Adrenal gland (tissue), 12 donors: Measurements from ENCODE around the gene CTAG1A. TPM values are rescaled to one million over a fixed set of nuclear protein-coding genes. Genes with fewer than 3 reads are reported as not detected.
A peak's percentile ranks its signal among the peaks of the same experiment; 100 is the strongest.

Experiments used
- DNase-seq, 7 donors: peaks; one replicate each; pipeline ENCODE4 v3.0.0-alpha.2; 2019 to 2020
- H3K27ac ChIP-seq, 5 donors: fragments of 200-600 bp; sonication (generic) in 4 of 5; 1 replicate in 3 of 5; 2 replicates in 2 of 5; pipeline versions ENCODE4 v1.5.1 to v1.8.0; 2016 to 2020; ENCODE audit warnings: mild to moderate bottlenecking in 1 of 5
- H3K27me3 ChIP-seq: fragments of 200-600 bp; 2 replicates; pipeline ENCODE4 v1.8.0; 2021
- H3K36me3 ChIP-seq, 2 donors: fragments of 200-600 bp; replicated peaks in 1 of 2; 1 replicate in 1 of 2; 2 replicates in 1 of 2; pipeline versions ENCODE4 v1.5.1 to v1.8.0; 2018 to 2022
- H3K4me1 ChIP-seq, 2 donors: fragments of 200-600 bp; replicated peaks in 1 of 2; 1 replicate in 1 of 2; 2 replicates in 1 of 2; pipeline versions ENCODE4 v1.5.1 to v1.8.0; 2018 to 2021
- H3K4me3 ChIP-seq, 4 donors: fragments of 200-600 bp; sonication (generic) in 3 of 4; one replicate each; pipeline ENCODE4 v1.5.1; 2016 to 2018
- H3K9me3 ChIP-seq, 3 donors: fragments of 200-600 bp; sonication (generic) in 1 of 3; replicated peaks in 1 of 3; 1 replicate in 2 of 3; 2 replicates in 1 of 3; pipeline versions ENCODE4 v1.5.1 to v1.8.0; 2016 to 2021
- CTCF ChIP-seq, 6 experiments: fragments of 450-650 bp in 4 of 6; fragments of 200-600 bp in 2 of 6; sonication (generic) in 1 of 6; IDR thresholded peaks; 1 replicate in 5 of 6; 2 replicates in 1 of 6; pipeline versions ENCODE4 v1.5.1 to v1.8.0; 2016 to 2021; ENCODE audit warnings: antibody characterized with exemption in 6 of 6, mild to moderate bottlenecking in 2 of 6, moderate library complexity in 1 of 6
- POLR2A ChIP-seq, 2 donors: fragments of 450-650 bp; IDR thresholded peaks; one replicate each; pipeline ENCODE4 v1.6.1; 2017; ENCODE audit warnings: antibody characterized with exemption in 2 of 2, mild to moderate bottlenecking in 2 of 2, moderate library complexity in 1 of 2
- WGBS, 4 donors: extraction: QIAGEN DNeasy Blood & Tissue Kit in 2 of 4; methylation state at CpG; one replicate each; pipeline versions ENCODE4 v1.1.5 to v1.1.7; 2013 to 2017; 5-methylcytosine and 5-hydroxymethylcytosine counted together
- intact Hi-C, 2 donors: fragments of 100-400 bp; cut with DNase I; formaldehyde crosslinking; loops; one replicate each; pipeline versions ENCODE4 v1.14.1 to v1.15.0; 2022 to 2023
- polyA plus RNA-seq, 3 donors: library from polyadenylated mRNA; stranded (reverse); fragments of 200-250 nt in 2 of 3; fragments of 350-450 nt in 1 of 3; fragmentation: Illumina TruSeq in 1 of 3; extraction: RNeasy Lipid Tissue Mini Kit (QIAGEN cat#74804) in 1 of 3; gene quantifications; one replicate each; pipeline ENCODE4 v1.2.3, GENCODE V29; 2013 to 2014
- total RNA-seq, 9 donors: library from RNA; depleted of rRNA in 4 of 9; stranded (reverse); fragments of >200 nt in 4 of 9; fragments of 120-200 nt in 1 of 9; fragmentation: NEBNext Ultra II Directional in 1 of 9; extraction: Animal tissue kit (Norgen Biotek cat#: 25700) in 1 of 9; gene quantifications; one replicate each; pipeline versions ENCODE4 v1.1.0 to v1.2.4, GENCODE V29; 2013 to 2023
- donor health status: healthy with polysubstance abuse.
- donor health status: Bipolar disorder and iron deficiency.
- donor health status: DM: yes; HTN: yes; CAD: no.
- donor health status: DM: no; HTN: no; CAD: no.
- donor health status: DM: no; HTN: no; CAD: no.
- donor health status: DM: yes; HTN: yes; CAD: no.

CTAG1A gene
- total and polyA plus RNA-seq, 12 donors = 0.34 TPM; not detected in 11

DNA sequence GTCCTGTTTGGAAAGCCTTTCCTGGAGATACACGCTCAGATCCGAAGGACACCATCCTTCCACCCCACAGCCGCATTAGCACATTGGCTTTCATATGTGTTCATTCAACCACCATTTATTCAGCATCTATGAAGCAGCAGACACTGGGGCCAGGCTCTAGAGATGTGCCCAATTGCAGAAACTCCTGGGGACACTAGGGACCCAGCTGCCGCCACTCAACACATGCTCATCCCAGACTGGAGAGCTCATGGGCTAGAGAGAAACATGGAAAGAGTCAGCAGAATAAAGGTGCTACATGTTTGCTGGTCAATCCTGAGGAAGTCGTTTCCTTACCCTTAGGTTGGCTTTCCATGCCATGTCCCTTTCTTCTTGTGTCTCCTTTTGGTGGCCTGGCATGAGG lies 7.6 kb downstream of the CTAG1A start:
- intact Hi-C loops = no loop called here
- no peak overlapping the region for H3K4me3 ChIP-seq
- H3K36me3 ChIP-seq = no peaks in the 10 kb centered on the region
- DNase-seq = peak in 1 of 7 donors; percentile 4
- TF ChIP-seq CTCF (IDR thresholded peaks at IDR 0.05) = no peak
- TF ChIP-seq POLR2A (IDR thresholded peaks at IDR 0.05) = no peak
- no peaks in the 10 kb centered on the region for H3K9me3 ChIP-seq
- H3K27ac ChIP-seq = no peak overlapping the region
- no peaks in the 10 kb centered on the region for H3K27me3 ChIP-seq
- H3K4me1 ChIP-seq = no peaks in the 10 kb centered on the region
- 81 to 90% (median 88%) methylated on average over 5 of the region's 5 CpGs for WGBS, 4 donors

DNA sequence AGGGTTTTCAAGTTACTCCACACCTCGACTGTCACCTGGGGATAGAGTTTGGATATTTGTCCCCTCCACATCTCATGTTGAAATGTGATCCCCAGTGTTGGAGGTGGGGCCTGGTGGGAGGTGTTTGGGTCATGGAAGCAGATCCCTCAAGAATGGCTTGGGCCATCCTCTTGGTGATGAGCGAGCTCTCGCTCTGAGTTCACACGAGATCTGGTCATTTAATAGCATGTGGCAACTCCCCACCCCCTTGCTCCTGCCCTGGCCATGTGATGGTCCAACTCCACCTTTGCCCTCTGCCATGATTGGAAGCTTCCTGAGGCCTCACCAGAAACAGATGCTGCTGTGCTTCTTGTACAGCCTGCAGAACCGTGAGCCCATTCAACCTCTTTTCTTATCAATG lies 8.3 kb downstream of the CTAG1A start:
- H3K4me1 ChIP-seq = no peaks in the 10 kb centered on the region
- 67 to 91% (median 86%) methylated on average over 2 to 5 of the region's 5 CpGs for WGBS, 4 donors
- intact Hi-C loops = no loop called here

DNA sequence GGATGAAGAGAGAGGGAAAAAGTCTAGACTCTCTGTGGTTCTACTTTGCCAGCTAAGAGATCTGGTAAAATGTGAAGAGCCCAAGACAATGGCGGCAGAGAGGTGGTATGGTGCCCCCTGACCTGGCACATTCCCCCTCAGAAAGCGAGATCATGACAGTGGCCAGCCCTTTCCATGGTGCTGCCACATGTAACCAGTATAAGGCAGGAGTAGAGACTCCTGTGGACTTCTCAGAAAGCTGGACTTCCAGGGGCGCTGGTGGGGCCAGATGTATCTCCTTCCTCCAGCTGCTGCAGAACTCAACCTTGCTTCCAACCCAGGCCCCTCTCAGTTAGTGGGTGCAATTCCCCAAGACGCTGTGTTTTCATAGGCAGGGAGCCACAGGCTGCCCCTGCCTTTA lies 9.6 kb downstream of the CTAG1A start:
- H3K4me1 ChIP-seq = no peaks in the 10 kb centered on the region
- no peaks in the 10 kb centered on the region for H3K9me3 ChIP-seq
- WGBS, 4 donors = 64 to 89% (median 74%) methylated on average over 2 to 4 of the region's 4 CpGs
- intact Hi-C loops = no loop called here
- no peak overlapping the region for H3K27ac ChIP-seq
- no peaks in the 10 kb centered on the region for H3K27me3 ChIP-seq
- H3K4me3 ChIP-seq = no peak overlapping the region
- no peak for TF ChIP-seq POLR2A (IDR thresholded peaks at IDR 0.05)
- no peak for TF ChIP-seq CTCF (IDR thresholded peaks at IDR 0.05)
- no peaks in the 10 kb centered on the region for H3K36me3 ChIP-seq
- DNase-seq = peak in 1 of 7 donors; percentile 11

More for the DNA sequence above, 8.3 kb downstream of the CTAG1A start:
- Histone ChIP-seq H3K4me3 (no peak overlapping the region), H3K27ac (no peak overlapping the region), H3K9me3 (no peaks in the 10 kb centered on the region), H3K27me3 (no peaks in the 10 kb centered on the region), H3K36me3 (no peaks in the 10 kb centered on the region)
- no peak for TF ChIP-seq POLR2A (IDR thresholded peaks at IDR 0.05)
- TF ChIP-seq CTCF (IDR thresholded peaks at IDR 0.05) = no peak
- DNase-seq = peak in 1 of 7 donors; percentile 4

GRCh38 chrX:154595559-154596249 lies 10.8 kb downstream of the CTAG1A start:
- Histone ChIP-seq H3K9me3 (no peaks in the 10 kb centered on the region), H3K4me1 (no peaks in the 10 kb centered on the region), H3K27ac (no peak overlapping the region), H3K36me3 (no peaks in the 10 kb centered on the region), H3K4me3 (no peak overlapping the region), H3K27me3 (no peaks in the 10 kb centered on the region)
- DNase-seq = peak in 1 of 7 donors; percentile 4
- TF ChIP-seq CTCF (IDR thresholded peaks at IDR 0.05) (no peak), POLR2A (IDR thresholded peaks at IDR 0.05) (no peak)
- WGBS, 4 donors = 51 to 61% (median 53%) methylated on average over 2 of the region's 2 CpGs
- intact Hi-C loops = no loop called here
